IPS-NIHi7 (cell line): Measurements from ENCODE around the gene HDLBP.

ENCODE experiments used
- DNase-seq: peaks from one replicate; pipeline ENCODE4 v3.0.0; 2012; ENCODE audit warnings: mixed read lengths; ENCODE audit errors: extremely low spot score

The HDLBP gene

DNA sequence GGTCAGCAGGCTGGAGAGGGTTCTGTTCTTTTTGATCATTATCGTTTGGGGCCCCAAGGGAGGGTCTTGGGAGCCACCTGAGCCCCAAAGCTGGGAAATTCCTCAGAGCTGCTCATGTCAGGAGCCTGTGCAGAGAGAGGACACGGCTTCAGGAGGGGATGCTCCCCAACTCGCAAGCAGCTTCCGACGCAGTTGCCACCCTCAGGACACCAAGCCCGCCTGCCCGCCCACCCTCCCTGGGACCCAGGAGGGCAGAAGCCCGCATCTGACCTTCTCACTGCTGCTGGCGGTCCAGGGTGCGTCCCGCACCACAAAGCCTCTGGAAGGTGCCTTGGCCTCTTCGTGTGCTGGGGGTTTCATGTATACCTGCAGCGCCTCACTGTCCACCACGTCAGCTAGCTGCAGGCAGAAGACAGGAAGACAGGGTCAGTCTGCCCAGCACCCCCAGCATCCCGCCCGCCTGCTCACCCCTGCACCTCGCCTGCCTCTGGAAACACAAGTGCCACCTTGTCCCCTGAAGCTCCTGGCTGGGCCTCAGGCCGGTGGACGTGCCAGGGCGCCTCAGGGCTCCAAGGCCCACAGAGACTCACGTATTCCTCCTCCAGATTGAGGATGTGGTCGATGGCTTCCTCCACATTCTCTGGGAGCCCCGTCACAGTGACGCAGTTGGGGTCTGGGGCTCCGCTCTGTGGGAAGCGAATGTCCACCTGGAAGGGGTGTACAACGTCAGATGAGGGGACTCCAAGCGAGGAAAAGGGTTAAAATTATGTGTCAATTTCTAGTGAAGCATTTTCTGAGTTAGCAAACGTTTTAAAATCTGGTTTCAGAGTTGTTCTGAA lies 85.7 kb downstream of the HDLBP start:
- no peak for DNase-seq

DNA sequence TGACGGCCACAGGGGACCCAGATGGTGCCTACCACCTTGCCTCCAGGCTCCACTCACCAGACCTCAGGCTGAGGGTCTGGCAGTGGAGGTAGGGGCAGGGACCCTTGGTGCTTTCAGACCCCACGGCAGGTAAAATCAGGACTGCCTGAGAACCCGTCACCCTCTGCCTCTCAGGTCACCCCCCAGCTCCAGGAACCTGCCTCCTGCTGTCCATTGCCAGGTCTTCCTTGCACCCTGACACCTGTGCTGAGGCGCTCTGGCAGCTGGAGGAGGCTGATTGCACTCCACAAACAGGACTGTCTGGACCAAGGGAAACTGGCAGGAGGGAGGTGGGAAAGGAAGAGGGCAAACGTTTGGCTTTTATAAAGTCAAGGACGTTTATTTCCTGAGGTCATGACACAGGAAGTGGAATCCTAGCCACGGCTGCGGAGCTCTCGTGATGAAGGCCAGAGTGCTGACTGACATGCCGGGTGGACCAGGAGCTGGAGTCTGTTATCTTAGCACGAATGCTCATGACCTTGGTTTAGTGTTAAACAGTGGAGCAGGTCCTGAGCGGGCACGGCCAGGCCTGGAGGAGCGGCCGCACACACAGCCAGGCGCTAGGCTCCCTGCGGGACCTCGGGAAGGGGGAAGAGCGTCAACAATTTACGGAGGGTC lies 86.5 kb downstream of the HDLBP start:
- DNase-seq: no peak

DNA sequence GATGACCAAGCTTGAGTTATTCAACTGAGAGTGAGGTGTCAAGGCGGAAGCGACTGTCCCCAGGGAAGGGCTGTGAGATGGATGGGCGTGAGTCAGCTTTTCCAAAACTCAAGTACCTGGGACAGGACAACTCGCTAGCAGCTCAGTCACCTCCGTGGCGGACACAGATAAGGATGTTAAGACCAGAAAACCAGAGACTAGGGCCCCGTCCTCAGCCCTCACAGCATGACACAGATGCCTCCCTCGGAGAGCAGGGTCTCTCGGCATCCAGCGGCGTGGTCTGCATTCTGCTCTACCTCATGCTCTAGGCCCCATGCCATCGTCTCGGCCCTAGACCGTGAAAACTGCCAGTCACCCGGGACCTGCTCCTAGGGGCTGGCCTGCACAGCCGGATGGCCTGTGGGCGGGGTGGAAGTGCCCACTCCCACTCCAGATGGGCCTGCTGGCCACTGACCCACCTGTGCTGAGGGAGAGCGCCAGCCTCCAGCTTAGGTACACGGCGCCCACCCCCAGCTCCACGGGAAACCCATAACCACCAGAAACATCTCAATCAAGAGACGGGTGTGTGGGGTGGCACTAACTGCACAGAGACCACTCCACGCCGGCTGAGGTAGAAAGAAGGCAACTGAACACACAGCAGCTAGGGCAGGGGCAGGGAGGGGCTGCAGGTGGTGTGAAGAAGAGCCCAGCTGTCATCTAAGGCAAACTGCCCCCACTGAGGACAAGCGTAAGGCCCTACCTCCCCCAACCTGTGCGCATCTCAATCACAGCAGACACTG lies 87.2 kb downstream of the HDLBP start:
- DNase-seq: no peak

DNA sequence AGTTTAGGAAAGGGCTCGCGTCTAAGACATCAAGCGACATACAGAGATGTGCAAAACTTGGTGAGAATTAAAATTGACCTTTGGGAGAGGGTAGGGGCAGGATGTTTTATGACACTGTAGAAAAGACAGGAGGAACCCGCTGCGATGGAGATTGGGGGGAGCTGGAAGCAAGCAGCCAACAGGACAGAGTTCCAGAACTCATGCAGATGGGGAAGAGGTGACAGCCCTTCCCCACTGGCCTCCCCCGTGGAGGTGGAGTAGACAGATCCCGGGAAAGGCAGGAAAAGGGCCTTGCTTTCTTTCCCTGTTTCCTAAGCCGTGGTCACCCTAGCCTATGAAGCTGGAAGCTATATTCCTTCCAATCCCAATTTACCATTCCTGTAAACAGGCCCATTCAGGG lies 87.9 kb downstream of the HDLBP start:
- DNase-seq: no peak

DNA sequence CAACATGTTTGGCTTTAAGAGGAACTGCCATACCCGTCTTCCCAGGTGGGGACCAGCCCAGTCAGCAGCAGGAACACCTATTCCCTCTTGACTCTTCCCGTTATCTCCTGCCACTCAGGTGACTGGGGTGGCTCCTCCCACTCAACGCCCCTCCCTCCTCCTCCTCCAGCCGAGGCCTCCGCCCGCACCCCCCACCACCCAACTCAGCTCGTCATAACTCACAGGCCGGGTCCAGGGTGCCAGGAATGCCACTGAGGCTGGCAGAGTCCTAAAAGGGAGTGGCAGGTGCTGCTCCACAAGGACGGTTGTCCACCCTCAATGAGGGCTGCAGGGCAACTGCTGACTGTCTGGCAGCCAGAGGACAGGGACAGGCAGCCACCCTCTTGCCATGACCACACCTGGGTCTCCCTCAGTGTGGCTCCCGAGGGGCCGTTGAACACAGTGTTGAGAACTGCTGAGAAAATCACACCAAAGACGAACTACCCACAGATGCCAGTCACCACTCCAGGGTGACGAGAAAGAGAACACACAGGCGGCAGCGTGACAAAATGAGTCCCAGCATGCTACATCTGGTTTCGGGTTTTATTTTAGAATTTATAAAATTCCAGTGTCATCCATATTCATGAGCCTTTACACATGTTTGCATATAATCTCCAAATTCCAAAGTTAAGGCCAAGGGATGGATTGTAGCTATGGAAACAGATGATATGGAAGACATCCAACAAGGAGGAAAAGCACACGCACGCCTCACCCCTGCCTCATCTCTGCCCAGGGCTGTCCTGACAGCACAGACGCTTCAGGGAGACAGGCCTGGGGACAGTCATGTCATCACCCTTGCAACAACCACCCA lies 88.5 kb downstream of the HDLBP start:
- peak; percentile 50 for DNase-seq

DNA sequence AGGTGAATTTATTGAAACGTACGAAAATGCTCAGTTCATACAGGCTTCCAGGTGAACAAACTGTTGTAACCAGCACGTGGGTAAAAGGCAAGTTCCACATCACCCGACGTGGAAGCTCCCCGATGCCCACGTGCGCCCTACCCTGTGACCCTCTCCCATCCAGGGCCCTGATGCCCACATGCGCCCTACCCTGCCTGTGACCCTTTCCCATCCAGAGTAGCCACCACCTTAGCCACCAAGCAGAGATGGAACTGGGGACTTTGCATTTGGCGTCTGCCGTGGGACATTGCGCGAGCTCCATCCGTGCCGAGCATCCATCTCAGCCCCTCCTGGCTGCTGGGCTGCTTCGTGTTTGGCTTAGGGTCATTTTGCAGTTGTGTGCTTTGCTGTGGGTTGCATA lies 89.5 kb downstream of the HDLBP start:
- DNase-seq: no peak

DNA sequence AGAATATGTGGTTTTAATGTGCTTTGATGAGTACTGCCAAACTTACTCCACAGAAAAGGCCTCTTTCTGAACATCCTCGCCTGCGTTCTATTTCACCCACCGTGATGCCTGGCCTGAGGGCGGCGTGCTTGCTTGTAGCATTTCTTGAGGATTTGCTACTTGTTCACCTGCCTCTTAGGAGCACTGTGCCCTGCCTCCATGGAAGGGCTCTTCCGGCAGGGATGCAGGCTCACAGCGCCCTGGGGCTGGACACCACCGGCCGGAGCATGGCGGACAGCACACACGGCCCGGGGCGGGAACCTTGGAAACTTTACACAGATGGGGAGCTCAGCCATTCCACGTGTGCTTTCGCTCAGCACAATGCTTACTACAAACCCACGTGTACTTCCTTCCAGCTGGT lies 89.9 kb downstream of the HDLBP start:
- no peak for DNase-seq

DNA sequence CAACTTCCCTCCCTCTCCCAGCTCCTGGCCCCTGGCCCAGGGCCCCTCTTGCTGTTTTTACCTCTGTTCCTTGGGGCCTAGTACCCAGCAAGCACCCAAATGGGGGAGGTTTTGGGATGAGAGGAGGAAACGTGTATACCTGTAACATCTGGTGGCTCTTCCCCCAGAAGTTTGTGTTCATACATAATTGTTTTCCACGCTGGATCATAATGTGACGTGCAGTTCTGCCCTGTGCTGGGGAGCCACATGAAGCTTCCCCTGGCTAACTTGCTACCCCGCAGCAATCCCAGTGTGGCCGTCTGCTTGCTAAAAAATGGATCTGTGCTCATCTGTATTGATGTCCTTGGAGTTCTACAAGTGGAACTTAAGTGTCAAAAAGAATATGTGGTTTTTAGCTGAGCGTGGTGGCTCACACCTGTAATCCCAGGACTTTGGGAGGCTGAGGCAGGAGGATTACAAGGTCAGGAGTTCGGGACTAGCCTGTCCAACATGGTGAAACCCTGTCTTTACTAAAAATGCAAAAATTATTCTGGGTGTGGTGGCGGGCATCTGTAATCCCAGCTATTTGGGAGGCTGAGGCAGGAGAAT lies 90.5 kb downstream of the HDLBP start:
- DNase-seq: no peak

DNA sequence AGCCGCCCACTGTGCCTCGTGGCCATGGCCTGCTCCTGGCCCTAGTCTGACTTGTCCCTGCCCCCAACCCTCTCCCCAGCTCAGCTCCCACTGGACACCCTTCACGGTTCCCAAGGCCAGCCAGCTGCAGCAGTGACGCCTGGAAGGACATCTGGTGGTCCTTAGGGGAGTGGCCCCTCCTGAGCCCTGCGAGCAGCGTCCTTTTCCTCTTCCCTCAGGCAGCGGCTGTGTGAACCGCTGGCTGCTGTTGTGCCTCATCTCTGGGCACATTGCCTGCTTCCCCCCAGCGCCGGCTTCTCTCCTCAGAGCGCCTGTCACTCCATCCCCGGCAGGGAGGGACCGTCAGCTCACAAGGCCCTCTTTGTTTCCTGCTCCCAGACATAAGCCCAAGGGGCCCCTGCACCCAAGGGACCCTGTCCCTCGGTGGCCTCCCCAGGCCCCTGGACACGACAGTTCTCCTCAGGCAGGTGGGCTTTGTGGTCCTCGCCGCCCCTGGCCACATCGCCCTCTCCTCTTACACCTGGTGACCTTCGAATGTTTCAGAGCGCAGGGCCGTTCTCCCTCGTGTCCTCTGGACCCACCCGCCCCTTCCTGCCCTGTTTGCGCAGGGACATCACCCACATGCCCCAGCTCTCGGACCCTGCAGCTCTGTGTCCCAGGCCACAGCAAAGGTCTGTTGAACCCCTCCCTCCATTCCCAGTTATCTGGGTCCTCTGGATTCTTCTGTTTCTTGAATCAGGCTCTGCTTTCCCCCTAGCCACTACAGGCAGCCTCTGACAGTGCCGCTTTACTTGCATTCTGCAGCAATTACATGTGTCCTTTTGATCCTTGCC lies 91.2 kb downstream of the HDLBP start:
- no peak for DNase-seq

DNA sequence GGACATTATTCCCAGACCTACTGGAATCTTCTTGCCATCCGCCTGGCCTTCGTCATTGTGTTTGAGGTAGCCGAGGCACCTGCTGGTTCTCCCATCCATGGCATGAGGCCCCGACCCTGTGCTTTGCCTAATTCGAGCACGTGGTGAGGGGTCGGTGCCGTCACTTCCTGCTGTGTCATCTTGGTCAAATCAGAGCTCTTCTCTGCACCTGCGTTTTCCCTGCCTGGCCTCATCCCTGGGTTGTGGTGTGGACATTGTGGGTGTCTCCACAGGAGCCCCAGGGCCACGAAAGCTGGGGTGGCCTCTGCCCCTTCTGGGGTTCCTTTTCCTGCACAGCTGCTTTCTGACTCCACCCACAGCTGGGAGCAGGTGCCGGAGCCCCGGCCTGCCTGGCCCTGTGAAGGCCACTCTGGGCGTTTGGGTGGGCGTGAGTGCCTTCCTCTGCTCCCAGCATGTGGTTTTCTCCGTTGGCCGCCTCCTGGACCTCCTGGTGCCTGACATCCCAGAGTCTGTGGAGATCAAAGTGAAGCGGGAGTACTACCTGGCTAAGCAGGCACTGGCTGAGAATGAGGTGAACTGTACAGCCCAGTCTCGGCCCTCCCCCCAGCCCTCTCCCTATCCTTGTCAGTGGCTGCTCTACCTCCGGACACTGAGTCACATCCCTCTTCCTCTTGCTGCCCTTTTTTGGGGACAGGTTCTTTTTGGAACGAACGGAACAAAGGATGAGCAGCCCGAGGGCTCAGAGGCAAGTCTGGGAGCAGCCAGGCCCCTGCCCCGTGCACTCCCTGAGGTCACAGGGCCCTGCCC lies 92.1 kb downstream of the HDLBP start:
- DNase-seq: no peak

DNA sequence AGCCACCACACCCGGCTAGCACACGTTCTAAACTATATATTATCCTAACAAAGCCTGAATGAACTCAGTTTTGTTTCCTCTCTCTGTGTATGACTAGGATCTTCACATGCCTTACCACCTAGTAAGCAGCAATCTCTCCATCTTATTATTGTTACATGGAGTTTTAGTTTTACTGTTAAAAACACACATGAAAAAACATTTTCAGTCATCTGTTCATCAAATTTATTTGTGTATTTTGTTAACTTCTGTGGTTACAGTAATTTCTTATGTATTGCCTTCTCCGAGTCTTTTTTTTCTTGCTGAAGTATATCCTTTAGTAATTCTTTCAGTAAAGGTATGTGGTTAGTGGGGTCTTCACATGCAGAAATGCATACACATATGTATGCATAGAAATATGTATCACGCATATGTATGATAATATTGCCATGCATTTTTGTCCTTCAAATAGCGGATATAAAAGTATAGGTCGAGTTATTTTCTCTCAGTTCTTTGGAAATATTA lies 95.6 kb downstream of the HDLBP start:
- no peak for DNase-seq

DNA sequence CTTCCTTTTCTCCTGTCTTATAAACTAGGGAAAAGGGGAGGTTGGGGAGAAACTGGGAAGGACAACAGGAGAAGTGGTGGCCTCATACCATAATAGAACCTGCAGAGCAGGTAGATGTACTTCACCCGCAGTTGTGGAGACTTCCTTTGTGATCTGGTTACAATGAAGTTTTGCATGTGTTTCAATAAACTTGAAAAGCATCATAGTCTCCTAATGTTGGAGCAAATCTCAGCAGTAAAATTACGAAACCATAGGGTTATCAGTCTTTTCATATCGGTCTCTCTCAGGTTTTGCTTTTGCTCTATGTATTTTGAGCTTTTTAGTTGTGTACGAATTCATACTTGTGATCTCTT lies 96.5 kb downstream of the HDLBP start:
- no peak for DNase-seq

DNA sequence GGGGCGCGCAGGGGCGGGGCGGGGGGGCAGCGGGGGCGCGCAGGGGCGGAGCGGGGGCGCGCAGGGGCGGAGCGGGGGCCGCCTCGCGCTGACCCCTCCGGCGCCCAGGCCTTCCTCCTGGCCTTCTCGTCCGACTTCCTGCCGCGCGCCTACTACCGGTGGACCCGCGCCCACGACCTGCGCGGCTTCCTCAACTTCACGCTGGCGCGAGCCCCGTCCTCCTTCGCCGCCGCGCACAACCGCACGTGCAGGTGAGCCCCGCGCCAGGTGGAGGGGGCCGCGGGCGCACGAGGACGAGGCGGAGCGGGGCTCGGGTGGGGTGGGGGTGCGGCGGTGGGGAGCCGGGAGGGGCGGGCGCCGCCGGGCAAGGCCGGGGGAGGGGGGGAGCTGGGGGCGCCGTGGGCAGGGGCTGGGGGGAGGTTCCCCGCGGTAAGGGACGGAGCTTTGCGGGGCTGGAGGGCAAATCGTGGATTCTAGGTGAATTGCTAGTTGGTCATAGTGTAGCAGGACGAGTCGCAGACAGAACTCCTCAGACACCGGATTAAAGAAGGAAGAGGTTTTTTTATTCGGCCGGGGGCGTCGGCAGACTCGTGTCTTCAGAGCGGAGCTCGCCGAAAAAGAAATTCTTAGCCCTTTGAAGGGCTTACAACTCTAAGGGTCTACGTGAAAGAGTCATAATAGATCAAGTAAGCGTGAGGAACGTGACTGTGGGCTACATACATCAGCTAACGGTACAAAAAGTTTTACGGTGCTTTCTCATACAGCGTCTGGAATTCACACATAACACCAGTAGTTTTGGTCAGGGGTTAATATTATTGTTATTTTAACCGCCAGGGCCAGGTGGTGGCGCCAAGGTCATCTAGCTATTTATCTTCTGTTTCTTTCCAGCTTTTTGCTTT lies 97.1 kb downstream of the HDLBP start:
- peak; percentile 79 for DNase-seq

DNA sequence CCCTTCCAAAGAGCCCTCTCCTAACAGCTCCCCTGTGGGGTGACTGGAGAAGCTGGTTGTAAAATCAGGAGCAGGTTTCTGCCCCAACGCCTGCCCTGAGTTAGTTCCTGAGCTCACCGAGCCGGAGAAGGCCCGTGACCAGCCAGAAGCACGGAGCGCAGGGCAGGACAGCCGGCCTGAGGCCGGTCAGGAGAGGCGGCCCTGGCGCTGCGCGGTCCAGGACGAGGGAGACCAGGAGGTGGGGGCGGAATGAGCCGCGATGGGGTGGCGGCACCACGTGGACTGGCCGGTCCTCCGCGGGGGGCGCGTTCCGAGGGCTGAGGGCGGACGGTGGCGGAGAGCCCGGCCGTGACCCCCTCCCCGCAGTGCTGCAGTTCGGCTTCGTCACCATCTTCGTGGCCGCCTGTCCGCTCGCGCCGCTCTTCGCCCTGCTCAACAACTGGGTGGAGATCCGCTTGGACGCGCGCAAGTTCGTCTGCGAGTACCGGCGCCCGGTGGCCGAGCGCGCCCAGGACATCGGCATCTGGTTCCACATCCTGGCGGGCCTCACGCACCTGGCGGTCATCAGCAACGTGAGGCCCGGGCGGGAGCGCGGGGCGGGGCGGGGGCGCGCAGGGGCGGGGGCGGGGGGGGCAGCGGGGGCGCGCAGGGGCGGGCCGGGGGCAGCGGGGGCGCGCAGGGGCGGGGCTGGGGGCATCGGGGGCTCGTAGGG lies 98.0 kb downstream of the HDLBP start:
- peak; percentile 89 for DNase-seq

DNA sequence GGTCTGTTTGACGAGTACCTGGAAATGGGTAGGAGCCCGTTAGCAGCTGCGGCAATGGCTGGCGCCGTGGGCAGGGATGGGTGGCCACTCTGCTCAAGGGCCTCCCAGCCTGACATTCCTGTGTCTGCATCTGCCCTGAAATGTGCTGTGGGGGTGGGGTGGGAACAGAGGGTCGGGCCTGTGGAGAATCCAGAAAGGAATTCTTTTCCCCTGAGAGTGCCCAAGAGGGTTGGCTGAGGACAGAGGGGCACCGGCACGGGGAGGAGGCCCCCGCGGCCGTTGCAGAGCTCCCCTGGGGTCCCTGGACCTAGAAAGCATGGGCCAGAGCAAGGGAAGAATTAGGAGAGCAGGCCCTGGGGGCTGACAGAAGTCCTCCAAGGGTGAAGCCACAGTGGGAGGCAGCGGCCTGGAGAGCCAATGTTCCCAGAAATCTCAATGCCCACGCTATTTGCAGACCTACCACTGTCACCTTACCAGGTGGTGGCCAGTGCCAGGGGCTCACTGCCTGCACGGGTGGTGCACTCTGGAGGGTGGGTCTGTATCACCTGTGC lies 99.2 kb downstream of the HDLBP start:
- peak; percentile 47 for DNase-seq

DNA sequence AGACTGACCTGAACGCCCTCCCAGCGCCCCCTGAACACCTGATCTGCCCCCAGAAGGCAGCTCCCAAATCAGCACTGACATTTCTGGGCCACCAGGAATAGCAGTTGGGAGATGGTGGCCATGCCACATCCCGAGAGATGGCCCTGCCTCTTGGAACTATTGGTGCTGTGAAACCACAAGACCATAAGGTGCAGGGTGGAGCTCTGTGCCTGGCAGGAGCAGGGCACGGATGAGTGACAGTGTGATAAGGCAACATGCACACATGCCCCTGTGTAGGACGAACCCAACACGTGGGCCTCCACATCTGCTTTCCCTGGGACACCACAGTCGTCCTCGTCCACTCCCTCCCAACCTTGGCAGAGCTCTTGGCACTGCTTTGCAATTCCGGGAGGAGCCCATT lies 100.1 kb downstream of the HDLBP start:
- DNase-seq: no peak

DNA sequence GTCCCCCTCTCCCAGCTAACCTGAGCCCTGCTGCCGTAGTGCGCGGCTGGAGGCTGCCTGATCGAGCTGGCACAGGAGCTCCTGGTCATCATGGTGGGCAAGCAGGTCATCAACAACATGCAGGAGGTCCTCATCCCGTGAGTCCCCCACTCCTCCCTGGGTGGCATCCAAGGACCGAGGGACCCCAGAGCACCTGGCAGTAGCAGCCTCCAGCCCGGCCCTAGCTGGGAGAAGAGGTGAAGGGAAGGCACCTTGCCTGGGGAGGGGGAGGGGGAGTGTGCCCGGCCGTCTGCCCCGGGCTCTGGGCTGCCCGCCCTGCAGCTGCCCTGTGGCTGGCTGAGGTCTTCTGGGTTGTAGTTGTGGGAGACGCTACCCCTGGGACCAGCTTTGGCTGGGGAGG lies 100.7 kb downstream of the HDLBP start:
- no peak for DNase-seq
